OCI-LY7 (cell line): ENCODE results near the gene DDX11.
"Not testable (repeated sequence)": the region's sequence is repeated elsewhere in the genome, so short reads cannot be mapped to it uniquely, and the experiment has no call there.

ENCODE experiments used
- EZH2phosphoT487 ChIP-seq: fragments of 200-600 bp; sonication (generic); IDR thresholded peaks from 2 replicates; pipeline ENCODE4 v1.6.1; 2018; ENCODE audit warnings: low read depth, borderline replicate concordance, mild to moderate bottlenecking, mixed run types, antibody characterized with exemption, low read length, moderate library complexity, mixed read lengths
- TF ChIP-seq, protein P1 (sequence below): fragments of 200-600 bp; sonication (generic); conservative IDR thresholded peaks from 2 replicates; pipeline ENCODE4 v1.5.1; 2014; ENCODE audit warnings: mild to moderate bottlenecking, antibody characterized with exemption, low read length, moderate library complexity, mixed read lengths

DNA sequence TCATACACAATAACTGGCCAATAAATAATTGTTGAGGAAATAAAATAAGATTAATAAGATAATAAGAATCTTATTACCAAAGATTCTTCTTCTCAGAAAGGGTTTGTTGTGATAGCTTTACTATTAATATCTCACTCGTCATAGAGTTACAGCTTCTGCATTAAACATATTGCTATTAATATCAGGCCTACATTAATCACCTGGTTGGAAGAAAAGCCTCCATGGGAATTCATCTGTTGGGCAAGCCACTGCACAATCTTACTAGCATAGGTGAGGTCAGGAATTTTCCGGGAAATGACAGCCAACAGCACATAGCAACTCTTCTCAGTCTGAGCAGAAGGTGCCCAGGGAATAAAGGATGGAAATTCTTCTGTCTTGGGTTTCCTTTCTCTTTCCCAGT lies 51.5 kb downstream of the DDX11 start:
- TF ChIP-seq, protein P1, sequence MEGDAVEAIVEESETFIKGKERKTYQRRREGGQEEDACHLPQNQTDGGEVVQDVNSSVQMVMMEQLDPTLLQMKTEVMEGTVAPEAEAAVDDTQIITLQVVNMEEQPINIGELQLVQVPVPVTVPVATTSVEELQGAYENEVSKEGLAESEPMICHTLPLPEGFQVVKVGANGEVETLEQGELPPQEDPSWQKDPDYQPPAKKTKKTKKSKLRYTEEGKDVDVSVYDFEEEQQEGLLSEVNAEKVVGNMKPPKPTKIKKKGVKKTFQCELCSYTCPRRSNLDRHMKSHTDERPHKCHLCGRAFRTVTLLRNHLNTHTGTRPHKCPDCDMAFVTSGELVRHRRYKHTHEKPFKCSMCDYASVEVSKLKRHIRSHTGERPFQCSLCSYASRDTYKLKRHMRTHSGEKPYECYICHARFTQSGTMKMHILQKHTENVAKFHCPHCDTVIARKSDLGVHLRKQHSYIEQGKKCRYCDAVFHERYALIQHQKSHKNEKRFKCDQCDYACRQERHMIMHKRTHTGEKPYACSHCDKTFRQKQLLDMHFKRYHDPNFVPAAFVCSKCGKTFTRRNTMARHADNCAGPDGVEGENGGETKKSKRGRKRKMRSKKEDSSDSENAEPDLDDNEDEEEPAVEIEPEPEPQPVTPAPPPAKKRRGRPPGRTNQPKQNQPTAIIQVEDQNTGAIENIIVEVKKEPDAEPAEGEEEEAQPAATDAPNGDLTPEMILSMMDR: not testable (repeated sequence)
- TF ChIP-seq EZH2phosphoT487: not testable (repeated sequence)
